HepG2 (cell line): ENCODE data around the gene MC4R.

ENCODE experiments used
- ATF4 ChIP-seq, 2 experiments: fragments of 450-650 bp in 1 of 2; sonication (generic) in 1 of 2; formaldehyde crosslinking; IDR thresholded peaks; 2 replicates each; pipeline versions ENCODE4 v1.5.0 to v1.8.0; 2020 to 2022; ENCODE audit warnings: mild to moderate bottlenecking in 1 of 2, missing genetic modification reagents in 1 of 2
- CHD4 ChIP-seq: fragments of 200-600 bp; sonication (generic); IDR thresholded peaks from 2 replicates; pipeline ENCODE4 v1.7.0; 2017; ENCODE audit warnings: mild to moderate bottlenecking, low read length, borderline replicate concordance
- EP300 ChIP-seq, 3 experiments: sonication (generic) in 1 of 3; formaldehyde crosslinking in 1 of 3; IDR thresholded peaks; 2 replicates each; pipeline versions ENCODE4 v1.5.1 to v1.6.1; 2011 to 2020; ENCODE audit warnings: low read depth in 2 of 3, low read length in 2 of 3, borderline replicate concordance in 1 of 3, improper control_type of control experiment in 1 of 3, mild to moderate bottlenecking in 1 of 3, missing genetic modification reagents in 1 of 3, moderate library complexity in 1 of 3
- SRY ChIP-seq: sonication (generic); formaldehyde crosslinking; IDR thresholded peaks from 2 replicates; pipeline ENCODE4 v1.8.0; 2022; ENCODE audit warnings: mild to moderate bottlenecking, missing genetic modification reagents
- TBP ChIP-seq: sonication (generic); formaldehyde crosslinking; IDR thresholded peaks from 2 replicates; pipeline ENCODE4 v1.5.0; 2020; ENCODE audit warnings: missing genetic modification reagents
- TFDP2 ChIP-seq: sonication (generic); formaldehyde crosslinking; IDR thresholded peaks from 2 replicates; pipeline ENCODE4 v1.4.0; 2020; ENCODE audit warnings: missing genetic modification reagents
- ZBTB25 ChIP-seq: IDR thresholded peaks from 2 replicates; pipeline ENCODE4 v1.6.1; 2018; ENCODE audit warnings: missing genetic modification reagents
- ZFX ChIP-seq: sonication (generic); formaldehyde crosslinking; IDR thresholded peaks from 2 replicates; pipeline ENCODE4 v1.4.0; 2020; ENCODE audit warnings: mild to moderate bottlenecking, low read depth, missing genetic modification reagents, moderate library complexity
- ZKSCAN5 ChIP-seq: sonication (generic); formaldehyde crosslinking; IDR thresholded peaks from 2 replicates; pipeline ENCODE4 v1.5.1; 2020; ENCODE audit warnings: mild to moderate bottlenecking, missing genetic modification reagents
- TF ChIP-seq, protein P1 (sequence below): sonication (generic); formaldehyde crosslinking; IDR thresholded peaks from 2 replicates; pipeline ENCODE4 v1.8.1; 2023; ENCODE audit warnings: mild to moderate bottlenecking, missing genetic modification reagents
- TF ChIP-seq, protein P2 (sequence below): sonication (generic); formaldehyde crosslinking; IDR thresholded peaks from 2 replicates; pipeline ENCODE4 v1.8.1; 2023; ENCODE audit warnings: missing genetic modification reagents, inconsistent platforms, borderline replicate concordance

DNA sequence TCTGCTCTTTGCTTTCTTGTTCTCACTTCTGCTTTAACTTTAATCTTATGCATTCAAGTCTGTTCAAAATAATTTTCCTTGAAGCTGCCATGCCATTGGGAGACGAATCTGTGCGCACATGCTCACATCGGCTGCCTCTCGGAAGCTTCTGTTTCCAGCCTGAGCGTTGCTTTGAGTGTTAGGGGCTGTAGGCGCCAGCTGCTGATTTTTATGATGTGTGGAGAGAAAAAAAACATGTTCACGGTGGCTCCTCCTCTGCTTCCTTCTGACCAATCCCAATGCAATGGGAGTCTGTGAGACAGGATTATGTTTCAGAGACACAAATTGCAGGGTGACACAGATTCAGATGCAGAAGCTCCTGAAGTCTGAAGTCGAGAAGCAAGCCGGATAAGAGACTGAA lies at the start of gene MC4R:
- no peak for TF ChIP-seq ZKSCAN5 (CRISPR knock-in tag)
- TF ChIP-seq TBP (CRISPR knock-in tag): no peak
- TF ChIP-seq EP300 (IDR thresholded peaks at IDR 0.05; ENCODE audit: low read depth in 2 of 2, low read length in 2 of 2): no peak
- TF ChIP-seq EP300 (CRISPR knock-in tag; IDR thresholded peaks at IDR 0.05; ENCODE audit: borderline replicate concordance): no peak
- no peak for TF ChIP-seq ZFX (CRISPR knock-in tag)
- TF ChIP-seq SRY (CRISPR knock-in tag): no peak
- TF ChIP-seq CHD4: no peak
- TF ChIP-seq, protein P1, sequence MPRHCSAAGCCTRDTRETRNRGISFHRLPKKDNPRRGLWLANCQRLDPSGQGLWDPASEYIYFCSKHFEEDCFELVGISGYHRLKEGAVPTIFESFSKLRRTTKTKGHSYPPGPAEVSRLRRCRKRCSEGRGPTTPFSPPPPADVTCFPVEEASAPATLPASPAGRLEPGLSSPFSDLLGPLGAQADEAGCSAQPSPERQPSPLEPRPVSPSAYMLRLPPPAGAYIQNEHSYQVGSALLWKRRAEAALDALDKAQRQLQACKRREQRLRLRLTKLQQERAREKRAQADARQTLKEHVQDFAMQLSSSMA (CRISPR knock-in tag): no peak
- TF ChIP-seq ATF4 (CRISPR knock-in tag; IDR thresholded peaks at IDR 0.05): no peak
- no peak for TF ChIP-seq TFDP2
- TF ChIP-seq, protein P2, sequence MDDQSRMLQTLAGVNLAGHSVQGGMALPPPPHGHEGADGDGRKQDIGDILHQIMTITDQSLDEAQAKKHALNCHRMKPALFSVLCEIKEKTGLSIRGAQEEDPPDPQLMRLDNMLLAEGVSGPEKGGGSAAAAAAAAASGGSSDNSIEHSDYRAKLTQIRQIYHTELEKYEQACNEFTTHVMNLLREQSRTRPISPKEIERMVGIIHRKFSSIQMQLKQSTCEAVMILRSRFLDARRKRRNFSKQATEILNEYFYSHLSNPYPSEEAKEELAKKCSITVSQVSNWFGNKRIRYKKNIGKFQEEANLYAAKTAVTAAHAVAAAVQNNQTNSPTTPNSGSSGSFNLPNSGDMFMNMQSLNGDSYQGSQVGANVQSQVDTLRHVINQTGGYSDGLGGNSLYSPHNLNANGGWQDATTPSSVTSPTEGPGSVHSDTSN (CRISPR knock-in tag): no peak
- no peak for TF ChIP-seq ZBTB25
